Activated naive CD4-positive, alpha-beta T cell treated with anti-CD3 and anti-CD28 coated beads, Interleukin-2, amount 50 U/mL, for 24 hours (primary cell): ENCODE results near the gene SCAMP2.
"Not testable (repeated sequence)": the region's sequence is repeated elsewhere in the genome, so short reads cannot be mapped to it uniquely, and the experiment has no call there.

ENCODE experiments used
- H3K27ac Mint-ChIP-seq: one replicate; pipeline ENCODE4 v1.8.0; 2021; ENCODE audit warnings: mild to moderate bottlenecking, mixed read lengths
- H3K27me3 Mint-ChIP-seq: one replicate; pipeline ENCODE4 v1.8.0; 2021; ENCODE audit warnings: mixed read lengths
- H3K36me3 Mint-ChIP-seq: one replicate; pipeline ENCODE4 v1.8.0; 2021; ENCODE audit warnings: mixed read lengths
- H3K4me1 Mint-ChIP-seq: one replicate; pipeline ENCODE4 v1.8.0; 2021; ENCODE audit warnings: mixed read lengths
- H3K4me3 Mint-ChIP-seq: one replicate; pipeline ENCODE4 v1.8.0; 2021; ENCODE audit warnings: mild to moderate bottlenecking, mixed read lengths
- H3K9me3 Mint-ChIP-seq: one replicate; pipeline ENCODE4 v1.8.0; 2021; ENCODE audit warnings: mixed read lengths

The SCAMP2 gene

DNA sequence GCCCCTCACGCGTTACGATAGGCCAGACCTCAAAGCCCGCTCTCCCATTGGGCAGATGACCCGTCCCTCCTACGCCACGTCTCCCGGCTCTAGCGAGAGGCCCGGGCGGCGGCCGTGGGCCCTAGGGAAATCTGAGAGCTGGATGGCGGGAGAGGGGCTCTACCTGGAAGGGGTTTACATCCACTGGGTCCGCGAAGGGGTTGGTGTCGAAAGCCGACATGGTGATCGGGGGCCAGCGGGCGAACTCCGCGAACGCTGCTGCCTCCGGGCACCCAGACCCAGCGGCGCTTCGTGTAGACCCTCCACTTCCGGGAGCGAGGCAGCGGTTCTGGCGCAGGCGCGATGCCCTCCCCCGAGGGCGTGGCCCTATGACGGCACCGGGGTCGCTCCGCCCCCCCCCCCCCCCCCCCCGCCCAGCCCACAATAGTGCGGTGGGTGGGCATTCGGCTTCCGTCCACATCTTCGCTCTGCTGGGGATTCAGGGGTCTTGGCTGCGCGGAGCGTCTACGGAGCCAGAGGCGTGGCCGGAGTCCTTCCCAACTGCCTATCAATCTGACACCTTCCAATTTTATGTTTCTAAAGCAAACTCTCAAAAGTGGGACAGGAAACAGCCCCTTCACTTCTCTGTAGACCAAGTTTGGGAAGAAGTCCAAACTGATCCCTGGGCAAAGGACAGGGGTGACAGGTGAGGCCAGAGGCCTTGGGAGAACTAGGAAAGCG, at the start of gene SCAMP2:
SCAMP2 (minus strand) TSS at position 330 of the 720 bp plus-strand sequence; CDS start at position 220, 110 bp downstream.
- Mint-ChIP-seq H3K4me1 (peaks cover 50% of the 10 kb centered on the region), H3K4me3 (peak within 1 kb of the TSS; percentile 99), H3K36me3 (peaks cover 3% of the 10 kb centered on the region), H3K27ac (peak within 1 kb of the TSS; percentile 95), H3K27me3 (no peaks in the 10 kb centered on the region), H3K9me3 (no peaks in the 10 kb centered on the region)

GRCh38 chr15:74920456-74920855, 47.3 kb upstream of the SCAMP2 start:
- Mint-ChIP-seq H3K27me3 (no peaks in the 10 kb centered on the region), H3K36me3 (peaks cover 17% of the 10 kb centered on the region), H3K4me1 (no peaks in the 10 kb centered on the region), H3K4me3 (no peak overlapping the region), H3K9me3 (no peaks in the 10 kb centered on the region), H3K27ac (no peak overlapping the region)

- H3K9me3 Mint-ChIP-seq = no peaks in the 10 kb centered on the region
- H3K4me3 Mint-ChIP-seq = no peak overlapping the region
- H3K4me1 Mint-ChIP-seq = no peaks in the 10 kb centered on the region
- H3K36me3 Mint-ChIP-seq = peaks cover 16% of the 10 kb centered on the region
- no peak overlapping the region for H3K27ac Mint-ChIP-seq
- H3K27me3 Mint-ChIP-seq = no peaks in the 10 kb centered on the region
These were observed 44.5 kb upstream of the SCAMP2 start for GRCh38 chr15:74917676-74918075.

GRCh38 chr15:74913799-74914198, 40.6 kb upstream of the SCAMP2 start:
- not testable (repeated sequence) for H3K4me1 Mint-ChIP-seq, H3K27me3 Mint-ChIP-seq, H3K4me3 Mint-ChIP-seq, H3K9me3 Mint-ChIP-seq
- H3K36me3 Mint-ChIP-seq = peaks cover 15% of the 10 kb centered on the region
- peak overlapping the region; percentile 85 for H3K27ac Mint-ChIP-seq

DNA sequence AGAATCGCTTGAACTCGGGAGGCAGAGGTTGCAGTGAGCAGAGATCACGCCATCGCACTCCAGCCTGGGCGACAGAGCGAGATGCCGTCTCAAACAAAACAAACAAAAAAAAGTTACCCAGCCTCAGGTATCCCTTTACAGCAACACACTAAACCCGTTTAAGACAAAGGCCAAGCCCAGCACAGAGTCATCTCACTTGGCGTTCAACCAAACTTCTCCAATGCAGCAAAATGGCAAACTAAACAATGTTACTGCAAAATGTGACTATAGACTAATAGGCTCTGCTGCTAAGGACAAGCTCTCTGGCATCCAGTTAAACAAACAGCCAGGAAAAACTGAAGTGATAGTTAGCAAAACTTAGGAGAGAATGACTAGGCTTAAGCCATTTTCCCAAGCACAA, 39.9 kb upstream of the SCAMP2 start:
- H3K4me1 Mint-ChIP-seq = no peaks in the 10 kb centered on the region
- H3K27me3 Mint-ChIP-seq = no peaks in the 10 kb centered on the region
- H3K27ac Mint-ChIP-seq = no peak overlapping the region
- no peaks in the 10 kb centered on the region for H3K9me3 Mint-ChIP-seq
- peaks cover 10% of the 10 kb centered on the region for H3K36me3 Mint-ChIP-seq
- H3K4me3 Mint-ChIP-seq = no peak overlapping the region

DNA sequence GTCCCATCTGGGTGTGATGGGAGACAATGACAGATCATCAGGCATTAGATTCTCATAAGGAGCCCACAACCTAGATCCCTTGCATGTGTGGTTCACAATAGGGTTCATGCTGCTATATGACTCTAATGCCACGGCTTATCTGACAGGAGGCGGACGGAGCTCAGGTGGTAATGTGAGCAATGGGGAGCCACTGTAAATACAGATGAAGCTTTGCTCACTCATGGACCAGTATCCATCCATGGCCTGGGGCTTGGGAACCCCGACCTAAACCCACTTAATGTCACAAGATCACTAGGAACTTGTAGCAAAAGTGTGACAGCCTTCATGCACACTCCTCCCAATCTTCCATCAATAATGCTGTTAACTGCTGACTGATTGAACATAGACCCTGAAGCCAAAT, 35.5 kb upstream of the SCAMP2 start:
- Mint-ChIP-seq H3K36me3 (peaks cover 4% of the 10 kb centered on the region), H3K27ac (no peak overlapping the region), H3K4me3 (no peak overlapping the region), H3K27me3 (no peaks in the 10 kb centered on the region), H3K4me1 (peaks cover 30% of the 10 kb centered on the region), H3K9me3 (no peaks in the 10 kb centered on the region)

GRCh38 chr15:74907163-74907870, 34.2 kb upstream of the SCAMP2 start:
- Mint-ChIP-seq H3K27me3 (no peaks in the 10 kb centered on the region), H3K9me3 (no peaks in the 10 kb centered on the region), H3K4me1 (peaks cover 34% of the 10 kb centered on the region), H3K27ac (peak overlapping the region; percentile 99), H3K4me3 (peak overlapping the region; percentile 99), H3K36me3 (peaks cover 2% of the 10 kb centered on the region)

DNA sequence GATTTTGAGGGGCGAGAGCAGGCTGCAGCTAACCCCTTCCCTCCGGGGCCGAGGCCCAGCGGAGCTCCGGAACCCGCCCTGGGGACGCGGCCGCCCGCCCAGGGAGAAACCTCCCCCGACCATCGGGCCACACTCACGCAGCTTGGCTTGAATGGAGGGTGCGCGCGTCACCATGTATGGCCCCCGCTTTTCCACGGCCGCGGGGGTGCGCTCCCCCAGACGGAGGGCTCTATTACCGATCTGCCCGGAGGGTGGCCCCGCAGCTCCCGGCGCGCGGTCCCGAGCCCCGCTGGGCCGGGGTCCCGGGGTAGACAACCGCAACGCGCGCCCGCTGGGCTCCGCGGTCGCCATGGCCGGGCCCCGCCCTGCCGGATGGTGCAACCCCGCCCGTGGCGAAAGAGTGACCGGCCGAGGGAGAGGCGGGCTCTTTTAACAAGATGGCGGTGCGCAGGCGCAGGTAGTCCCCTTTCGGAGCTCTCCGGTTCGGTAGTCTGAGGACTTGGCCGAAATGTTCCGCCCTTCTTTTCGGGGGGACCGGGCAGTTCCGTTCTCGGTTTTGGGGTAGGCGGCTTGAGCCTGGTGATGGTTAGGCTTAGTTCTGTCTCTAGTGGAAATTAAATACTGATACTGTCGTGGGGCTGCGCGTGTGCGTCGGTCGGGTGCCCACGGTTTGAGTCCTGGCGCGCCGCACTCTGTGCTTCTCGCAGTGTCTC, 33.4 kb upstream of the SCAMP2 start, which contains the start of gene FAM219B:
FAM219B (minus strand) TSS at position 402 of the 713 bp plus-strand sequence; CDS start at position 351, 51 bp downstream.
- H3K36me3 Mint-ChIP-seq = peaks cover 2% of the 10 kb centered on the region
- H3K9me3 Mint-ChIP-seq = no peaks in the 10 kb centered on the region
- peak within 1 kb of the TSS; percentile 99 for H3K4me3 Mint-ChIP-seq

DNA sequence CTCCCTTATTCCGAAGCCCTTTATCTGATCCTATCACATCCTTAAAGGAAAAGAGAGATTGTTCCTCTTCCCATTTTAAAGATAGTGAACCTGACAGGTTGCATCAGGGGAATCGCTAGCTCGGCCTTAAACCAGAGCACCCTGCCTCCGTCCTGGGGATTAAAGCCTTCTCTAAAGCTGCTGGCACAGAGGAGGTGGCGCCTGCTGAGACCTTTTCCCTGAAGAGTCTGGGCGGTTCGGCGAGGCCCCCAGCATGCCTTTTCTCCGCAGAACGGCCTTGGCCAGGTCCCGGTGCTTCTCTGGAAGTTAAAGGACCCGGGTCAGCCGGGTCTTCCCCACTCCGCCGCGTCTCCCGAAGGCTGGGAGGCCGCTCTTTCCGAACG, 32.9 kb upstream of the SCAMP2 start:
- Mint-ChIP-seq H3K27ac (peak overlapping the region; percentile 65), H3K9me3 (no peaks in the 10 kb centered on the region), H3K4me3 (peak overlapping the region; percentile 89), H3K27me3 (no peaks in the 10 kb centered on the region), H3K36me3 (peaks cover 2% of the 10 kb centered on the region), H3K4me1 (peaks cover 44% of the 10 kb centered on the region)

More for the DNA sequence above, 33.4 kb upstream of the SCAMP2 start, which contains the start of gene FAM219B:
- Mint-ChIP-seq H3K27ac (peak within 1 kb of the TSS; percentile 99), H3K4me1 (peaks cover 41% of the 10 kb centered on the region), H3K27me3 (no peaks in the 10 kb centered on the region)

- H3K4me3 Mint-ChIP-seq = peak overlapping the region; percentile 89
- H3K9me3 Mint-ChIP-seq = no peaks in the 10 kb centered on the region
- H3K27ac Mint-ChIP-seq = peak overlapping the region; percentile 66
- peaks cover 51% of the 10 kb centered on the region for H3K4me1 Mint-ChIP-seq
- H3K36me3 Mint-ChIP-seq = peaks cover 2% of the 10 kb centered on the region
- no peaks in the 10 kb centered on the region for H3K27me3 Mint-ChIP-seq
These were observed 31.1 kb upstream of the SCAMP2 start for GRCh38 chr15:74904190-74904805.

- H3K36me3 Mint-ChIP-seq = peaks cover 2% of the 10 kb centered on the region
- H3K27ac Mint-ChIP-seq = peak overlapping the region; percentile 66
- no peaks in the 10 kb centered on the region for H3K9me3 Mint-ChIP-seq
- H3K4me3 Mint-ChIP-seq = no peak overlapping the region
- no peaks in the 10 kb centered on the region for H3K27me3 Mint-ChIP-seq
- peaks cover 51% of the 10 kb centered on the region for H3K4me1 Mint-ChIP-seq
These were observed 30.5 kb upstream of the SCAMP2 start for GRCh38 chr15:74903676-74904075.

- Mint-ChIP-seq H3K9me3 (no peaks in the 10 kb centered on the region), H3K4me3 (no peak overlapping the region), H3K27me3 (no peaks in the 10 kb centered on the region), H3K36me3 (peaks cover 2% of the 10 kb centered on the region), H3K4me1 (peaks cover 47% of the 10 kb centered on the region), H3K27ac (no peak overlapping the region)
These were observed 29.3 kb upstream of the SCAMP2 start for GRCh38 chr15:74902295-74903075.

DNA sequence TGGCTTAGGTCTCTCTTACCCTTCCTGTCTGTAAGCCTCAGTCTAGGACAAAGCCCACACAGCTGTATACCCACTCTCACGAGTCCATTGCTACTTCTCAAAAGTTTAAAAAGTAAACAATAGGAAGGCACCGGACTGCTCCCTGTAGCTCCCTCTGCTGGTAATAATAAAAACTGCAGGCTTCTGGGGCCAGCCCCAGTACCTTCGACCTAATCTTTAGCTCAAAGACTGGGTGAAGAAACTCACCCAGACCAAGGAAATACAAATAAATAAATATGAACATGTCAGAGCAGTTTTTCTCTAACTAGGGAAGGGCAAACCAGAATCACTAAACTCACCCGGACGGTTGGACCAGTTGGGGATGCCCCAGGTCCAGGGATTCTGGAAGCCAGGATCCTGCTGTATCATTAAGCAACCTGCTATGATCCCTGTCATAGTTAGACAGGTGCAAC, 28.5 kb upstream of the SCAMP2 start:
- Mint-ChIP-seq H3K4me3 (no peak overlapping the region), H3K9me3 (no peaks in the 10 kb centered on the region), H3K27ac (no peak overlapping the region), H3K36me3 (peaks cover 2% of the 10 kb centered on the region), H3K4me1 (peaks cover 40% of the 10 kb centered on the region), H3K27me3 (no peaks in the 10 kb centered on the region)

DNA sequence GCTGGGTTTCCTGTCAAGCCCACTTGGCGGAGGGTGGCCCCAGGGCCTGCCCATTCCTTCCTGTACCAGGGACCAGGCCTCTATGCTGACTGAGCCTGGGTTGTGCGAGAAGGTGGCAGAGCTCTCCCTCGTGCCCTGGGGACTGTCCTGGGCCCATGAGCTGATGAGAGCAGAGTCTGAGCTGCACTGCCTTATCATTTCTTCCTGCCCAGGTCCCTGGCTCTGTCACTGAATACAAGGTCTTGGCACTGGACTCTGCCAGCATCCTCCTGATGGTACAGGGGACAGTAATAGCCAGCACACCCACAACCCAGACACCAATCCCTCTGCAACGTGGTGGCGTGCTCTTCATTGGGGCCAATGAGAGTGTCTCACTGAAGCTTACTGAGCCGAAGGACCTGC, 24.1 kb upstream of the SCAMP2 start:
- H3K36me3 Mint-ChIP-seq = peaks cover 5% of the 10 kb centered on the region
- H3K4me1 Mint-ChIP-seq = peaks cover 35% of the 10 kb centered on the region
- no peaks in the 10 kb centered on the region for H3K9me3 Mint-ChIP-seq
- H3K4me3 Mint-ChIP-seq = no peak overlapping the region
- H3K27ac Mint-ChIP-seq = no peak overlapping the region
- H3K27me3 Mint-ChIP-seq = no peaks in the 10 kb centered on the region

DNA sequence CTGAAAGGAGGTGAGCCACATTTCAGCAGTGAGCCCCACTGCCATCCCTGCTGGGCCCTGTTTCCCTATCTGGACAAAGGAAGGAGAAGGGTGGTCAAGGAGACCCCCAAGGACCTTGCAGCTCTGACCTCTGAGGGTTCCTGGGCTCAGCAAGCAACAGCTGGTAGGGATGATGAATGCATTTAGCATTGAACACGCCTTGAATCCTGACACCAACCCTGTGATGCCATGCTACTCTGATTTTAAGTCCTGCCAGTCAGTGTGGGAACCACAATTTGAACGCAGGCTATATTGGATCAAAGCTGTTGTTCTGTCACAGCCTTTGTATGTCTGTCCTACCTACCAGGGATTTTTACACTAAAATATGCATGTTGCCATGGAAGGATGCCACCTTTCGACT, 23.2 kb upstream of the SCAMP2 start:
- H3K4me3 Mint-ChIP-seq = no peak overlapping the region
- H3K36me3 Mint-ChIP-seq = peaks cover 5% of the 10 kb centered on the region
- H3K27ac Mint-ChIP-seq = no peak overlapping the region
- H3K27me3 Mint-ChIP-seq = no peaks in the 10 kb centered on the region
- H3K4me1 Mint-ChIP-seq = peaks cover 32% of the 10 kb centered on the region
- H3K9me3 Mint-ChIP-seq = no peaks in the 10 kb centered on the region
